AG04450 (cell line): Measurements from ENCODE around the gene SRF. TPM values are rescaled to one million over a fixed set of nuclear protein-coding genes. Genes with fewer than 3 reads are reported as not detected.

Experiments
- CTCF ChIA-PET: fragments of 300-600, 350-600 bp; formaldehyde crosslinking; extraction: SDS; loops from one replicate; lab custom pipeline; 2022; ENCODE audit warnings: antibody characterized with exemption, inconsistent platforms; lab: Charles Lee
- POLR2A ChIA-PET: fragments of 350-600 bp; formaldehyde crosslinking; extraction: SDS; loops from one replicate; lab custom pipeline; 2021; ENCODE audit warnings: antibody characterized with exemption, inconsistent platforms; lab: Yijun Ruan, JAX
- DNase-seq: peaks from one replicate; pipeline ENCODE4 v3.0.0-alpha.2; 2011; ENCODE audit warnings: low read depth, low spot score
- H3K27ac ChIP-seq: one replicate; pipeline ENCODE4 v1.5.1; 2012; ENCODE audit warnings: low read depth, low read length, control low read depth
- H3K27me3 ChIP-seq: one replicate; pipeline ENCODE4 v1.6.0; 2012; ENCODE audit warnings: low read length; ENCODE audit not compliant: control insufficient read depth, insufficient read depth
- H3K4me3 ChIP-seq: 2 replicates; pipeline ENCODE4 v1.5.1; 2011; ENCODE audit warnings: mild to moderate bottlenecking, low read depth, low read length, control low read depth
- H3K9me3 ChIP-seq: 2 replicates; pipeline ENCODE4 v1.5.1; 2012; ENCODE audit warnings: low read length; ENCODE audit not compliant: control insufficient read depth, insufficient read depth
- polyA plus RNA-seq: library from polyadenylated mRNA; depleted of rRNA; stranded (reverse); fragments of >200 nt; gene quantifications from 2 replicates; pipeline ENCODE4 v1.2.3, GENCODE V29; 2011
- TF ChIP-seq, protein P1 (sequence below): IDR thresholded peaks from 2 replicates; pipeline ENCODE4 v1.5.1; 2011; ENCODE audit warnings: low read depth, low read length, control low read depth, inconsistent platforms

SRF gene
- polyA plus RNA-seq, 1 experiment, result 36.8 TPM

DNA sequence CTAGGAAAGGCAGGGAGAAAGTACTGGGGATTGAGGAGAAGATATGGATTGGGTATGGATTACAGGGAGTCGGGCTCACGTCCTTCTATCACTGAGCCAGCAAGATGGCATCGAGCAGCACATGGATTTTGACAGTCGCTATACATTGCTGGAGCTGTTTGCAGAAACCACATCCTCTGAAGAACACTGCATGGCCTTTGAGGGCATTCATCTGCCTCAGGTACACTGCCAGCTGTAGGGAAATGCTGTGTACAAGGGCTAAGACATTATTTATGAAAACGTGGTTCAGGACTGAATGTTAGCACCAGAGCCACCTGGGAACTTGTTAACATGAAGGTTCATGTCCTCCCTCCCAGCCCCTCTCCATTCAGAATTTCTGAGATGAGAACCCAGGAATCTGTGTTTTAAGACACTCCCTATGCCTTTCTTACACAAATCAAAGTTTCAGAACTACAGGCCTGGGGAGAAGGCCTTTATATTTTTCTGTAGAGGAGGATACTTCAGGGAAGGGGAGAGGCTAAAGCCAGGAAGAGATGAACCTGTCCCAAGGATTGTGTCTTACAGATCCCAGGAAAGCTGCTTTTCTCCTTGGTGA is 14.4 kb downstream of the SRF start:
- CTCF ChIA-PET, result no interaction called here
- POLR2A ChIA-PET, result no interaction called here
- no peak for DNase-seq

DNA sequence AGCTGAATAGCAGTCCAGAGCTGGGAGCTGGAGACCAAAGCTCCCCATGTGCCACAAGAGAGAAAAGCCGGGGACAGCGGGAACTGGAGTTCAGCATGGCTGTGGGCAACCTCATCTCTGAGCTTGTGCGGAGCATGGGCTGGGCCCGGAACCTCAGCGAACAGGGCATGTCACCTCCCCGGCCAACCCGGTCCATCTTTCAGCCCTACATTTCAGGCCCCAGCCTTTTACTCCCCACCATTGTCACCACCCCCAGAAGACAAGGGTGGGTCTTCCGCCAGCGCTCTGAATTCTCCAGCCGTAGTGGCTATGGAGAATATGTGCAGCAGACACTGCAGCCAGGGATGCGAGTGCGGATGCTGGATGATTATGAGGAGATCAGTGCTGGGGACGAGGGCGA is 14.9 kb downstream of the SRF start:
- Histone ChIP-seq H3K9me3 (no peaks in the 10 kb centered on the region), H3K27me3 (no peaks in the 10 kb centered on the region), H3K4me3 (no peak overlapping the region), H3K27ac (no peak overlapping the region)
- ChIA-PET POLR2A (no interaction called here), CTCF (no interaction called here)
- TF ChIP-seq, protein P1, sequence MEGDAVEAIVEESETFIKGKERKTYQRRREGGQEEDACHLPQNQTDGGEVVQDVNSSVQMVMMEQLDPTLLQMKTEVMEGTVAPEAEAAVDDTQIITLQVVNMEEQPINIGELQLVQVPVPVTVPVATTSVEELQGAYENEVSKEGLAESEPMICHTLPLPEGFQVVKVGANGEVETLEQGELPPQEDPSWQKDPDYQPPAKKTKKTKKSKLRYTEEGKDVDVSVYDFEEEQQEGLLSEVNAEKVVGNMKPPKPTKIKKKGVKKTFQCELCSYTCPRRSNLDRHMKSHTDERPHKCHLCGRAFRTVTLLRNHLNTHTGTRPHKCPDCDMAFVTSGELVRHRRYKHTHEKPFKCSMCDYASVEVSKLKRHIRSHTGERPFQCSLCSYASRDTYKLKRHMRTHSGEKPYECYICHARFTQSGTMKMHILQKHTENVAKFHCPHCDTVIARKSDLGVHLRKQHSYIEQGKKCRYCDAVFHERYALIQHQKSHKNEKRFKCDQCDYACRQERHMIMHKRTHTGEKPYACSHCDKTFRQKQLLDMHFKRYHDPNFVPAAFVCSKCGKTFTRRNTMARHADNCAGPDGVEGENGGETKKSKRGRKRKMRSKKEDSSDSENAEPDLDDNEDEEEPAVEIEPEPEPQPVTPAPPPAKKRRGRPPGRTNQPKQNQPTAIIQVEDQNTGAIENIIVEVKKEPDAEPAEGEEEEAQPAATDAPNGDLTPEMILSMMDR, result no peak
- no peak for DNase-seq

More for the DNA sequence above, 14.4 kb downstream of the SRF start:
- no peaks in the 10 kb centered on the region for H3K27me3 ChIP-seq
- no peak overlapping the region for H3K4me3 ChIP-seq
- no peaks in the 10 kb centered on the region for H3K9me3 ChIP-seq
- TF ChIP-seq, protein P1, result no peak
- no peak overlapping the region for H3K27ac ChIP-seq

DNA sequence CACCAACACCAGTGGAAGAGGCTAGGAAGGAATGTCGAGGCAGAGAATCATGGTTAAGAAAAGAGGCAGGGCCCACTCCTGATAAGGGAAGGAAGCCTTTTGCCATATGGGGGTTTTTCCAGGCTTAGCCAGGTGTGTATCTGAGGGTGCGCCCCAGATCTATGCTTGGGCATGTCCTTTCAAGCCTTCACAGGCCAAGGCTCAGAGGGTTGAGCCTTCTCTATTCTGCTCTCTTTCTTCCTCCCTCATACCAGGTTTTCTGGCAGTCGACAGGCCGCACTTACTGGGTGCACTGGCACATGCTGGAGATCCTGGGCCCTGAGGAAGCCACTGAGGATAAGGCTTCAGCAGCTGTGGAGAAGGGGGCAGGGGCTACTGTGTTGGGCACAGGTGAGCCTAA is 15.6 kb downstream of the SRF start:
- POLR2A ChIA-PET, result interaction anchor here (0.6 kb wide), 1 partner anchor 38 kb away, joined by 3 read pairs; no protein-coding TSS in a partner anchor
- Histone ChIP-seq H3K9me3 (no peaks in the 10 kb centered on the region), H3K27me3 (no peaks in the 10 kb centered on the region), H3K27ac (no peak overlapping the region), H3K4me3 (no peak overlapping the region)
- CTCF ChIA-PET, result no interaction called here
- DNase-seq, result no peak
- TF ChIP-seq, protein P1, result no peak

DNA sequence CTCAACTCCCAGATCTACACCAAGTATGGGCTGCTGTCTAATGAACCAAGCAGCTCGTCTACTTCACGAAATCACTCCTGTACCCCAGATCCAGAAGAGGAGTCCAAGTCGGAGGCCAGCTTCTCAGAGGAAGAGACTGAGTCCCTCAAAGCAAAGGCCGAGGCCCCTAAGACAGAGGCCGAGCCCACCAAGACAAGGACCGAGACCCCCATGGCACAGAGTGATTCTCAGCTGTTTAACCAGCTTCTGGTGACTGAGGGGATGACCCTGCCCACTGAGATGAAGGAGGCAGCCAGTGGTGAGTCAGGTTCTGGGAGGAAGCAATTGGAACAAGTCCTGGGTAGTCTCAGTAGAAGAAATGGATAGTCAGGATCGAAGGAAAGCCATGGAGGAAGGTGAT is 16.8 kb downstream of the SRF start:
- ChIA-PET POLR2A (interaction anchor here (0.9 kb wide), 1 partner anchor 8 kb away, joined by 3 read pairs; no protein-coding TSS in a partner anchor), CTCF (no interaction called here)

DNA sequence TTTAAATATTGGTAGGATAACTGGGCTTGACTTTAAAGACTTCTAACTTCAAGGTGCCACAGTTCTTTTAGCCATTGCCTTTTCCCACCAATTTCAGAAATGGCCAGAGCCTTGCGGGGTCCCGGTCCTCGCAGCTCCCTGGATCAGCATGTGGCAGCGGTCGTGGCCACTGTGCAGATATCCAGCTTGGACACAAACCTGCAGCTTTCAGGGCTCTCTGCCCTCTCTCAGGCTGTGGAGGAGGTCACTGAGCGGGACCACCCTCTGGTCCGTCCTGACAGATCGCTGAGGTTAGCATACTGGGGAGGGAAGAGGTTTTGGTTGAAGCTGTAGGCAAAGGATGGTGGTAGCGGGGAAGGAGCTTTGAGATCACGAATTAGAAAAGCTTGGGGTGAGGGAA is 17.4 kb downstream of the SRF start:
- DNase-seq, result no peak
- no peak overlapping the region for H3K27ac ChIP-seq
- ChIA-PET CTCF (interaction anchor here (0.7 kb wide), 1 partner anchor 25 kb away, joined by 3 read pairs; no protein-coding TSS in a partner anchor), POLR2A (interaction anchor here (0.7 to 0.9 kb wide), 2 partner anchors 8 to 526 kb away, joined by 3 read pairs; no protein-coding TSS in a partner anchor)
- no peak overlapping the region for H3K4me3 ChIP-seq
- H3K27me3 ChIP-seq, result no peaks in the 10 kb centered on the region
- TF ChIP-seq, protein P1, result no peak
- H3K9me3 ChIP-seq, result no peaks in the 10 kb centered on the region

More for the DNA sequence above, 16.8 kb downstream of the SRF start:
- no peaks in the 10 kb centered on the region for H3K9me3 ChIP-seq
- H3K27ac ChIP-seq, result no peak overlapping the region
- H3K4me3 ChIP-seq, result no peak overlapping the region
- no peaks in the 10 kb centered on the region for H3K27me3 ChIP-seq
- DNase-seq, result no peak
- TF ChIP-seq, protein P1, result no peak
